NK-92 (cell line): ENCODE results near the gene FOXN1.
"Not testable (repeated sequence)": the region's sequence is repeated elsewhere in the genome, so short reads cannot be mapped to it uniquely, and the experiment has no call there.

Experiments
- DNase-seq: peaks from one replicate; lab custom pipeline; 2025; ENCODE audit not compliant: unreplicated experiment; lab: John Stamatoyannopoulos, UW

Gene FOXN1

GRCh38 chr17:28505986-28506665, at the start of gene FOXN1:
FOXN1 (plus strand) TSS chr17:28506348; CDS start chr17:28523970, 17,622 bp downstream.
- DNase-seq, result no peak

DNA sequence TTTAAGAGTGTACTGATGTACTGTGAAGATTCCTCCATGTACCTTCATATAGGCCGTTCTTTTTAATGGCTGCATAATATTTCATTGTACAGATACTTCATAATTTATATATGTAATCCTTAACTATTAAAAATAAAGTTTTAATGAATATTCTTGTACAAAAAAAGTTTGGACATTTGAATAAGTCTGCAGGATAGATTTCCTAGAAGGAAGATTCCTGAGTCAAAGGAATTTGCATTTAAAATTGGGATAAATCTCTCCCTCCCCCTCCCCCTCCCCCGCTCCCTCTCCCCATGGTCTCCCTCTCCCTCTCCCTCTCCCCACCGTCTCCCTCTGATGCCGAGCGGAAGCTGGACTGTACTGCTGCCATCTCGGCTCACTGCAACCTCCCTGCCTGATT, 48.3 kb upstream of the FOXN1 start:
- DNase-seq, result no peak

GRCh38 chr17:28458881-28459280, 47.3 kb upstream of the FOXN1 start:
- DNase-seq, result not testable (repeated sequence)

DNA sequence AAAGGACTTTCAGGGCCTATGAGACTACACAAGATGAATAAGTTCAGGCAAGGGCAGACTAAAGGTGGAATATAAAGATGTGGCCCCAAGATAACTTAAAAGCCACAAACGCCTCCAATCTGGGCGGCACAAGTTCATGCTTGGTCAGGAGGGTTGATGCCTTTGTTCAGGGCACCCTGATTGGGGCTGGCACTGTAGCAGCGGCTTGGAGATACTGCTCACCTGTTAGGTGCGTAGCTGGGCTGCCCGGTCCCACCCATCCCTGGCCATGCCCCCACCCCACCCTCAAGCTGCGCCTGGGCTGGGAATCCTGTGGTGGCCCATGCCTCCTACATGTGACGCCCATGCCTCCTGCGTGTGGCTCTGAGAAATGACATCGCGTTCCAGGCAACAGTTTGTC, 45.2 kb upstream of the FOXN1 start:
- no peak for DNase-seq

DNA sequence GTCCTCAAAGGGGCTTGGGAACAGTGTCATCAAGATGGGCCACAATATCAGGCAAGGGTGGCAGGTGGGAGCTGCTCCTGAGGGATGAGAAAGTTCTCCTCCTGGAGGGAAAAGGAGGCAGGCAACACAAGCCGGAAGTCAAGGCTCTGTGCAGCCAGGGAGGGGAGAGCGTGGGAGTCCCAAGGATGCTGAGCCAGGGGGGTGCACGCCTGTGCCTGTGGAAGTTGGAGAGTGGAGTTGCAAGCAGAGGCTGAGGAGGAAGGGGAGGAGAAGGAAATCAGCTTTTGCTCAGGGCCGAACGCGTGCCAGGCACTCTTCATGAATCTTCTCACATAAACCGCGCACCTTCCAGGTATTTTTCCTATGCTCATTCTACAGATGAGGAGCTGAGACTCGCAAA, 40.1 kb upstream of the FOXN1 start:
- no peak for DNase-seq

DNA sequence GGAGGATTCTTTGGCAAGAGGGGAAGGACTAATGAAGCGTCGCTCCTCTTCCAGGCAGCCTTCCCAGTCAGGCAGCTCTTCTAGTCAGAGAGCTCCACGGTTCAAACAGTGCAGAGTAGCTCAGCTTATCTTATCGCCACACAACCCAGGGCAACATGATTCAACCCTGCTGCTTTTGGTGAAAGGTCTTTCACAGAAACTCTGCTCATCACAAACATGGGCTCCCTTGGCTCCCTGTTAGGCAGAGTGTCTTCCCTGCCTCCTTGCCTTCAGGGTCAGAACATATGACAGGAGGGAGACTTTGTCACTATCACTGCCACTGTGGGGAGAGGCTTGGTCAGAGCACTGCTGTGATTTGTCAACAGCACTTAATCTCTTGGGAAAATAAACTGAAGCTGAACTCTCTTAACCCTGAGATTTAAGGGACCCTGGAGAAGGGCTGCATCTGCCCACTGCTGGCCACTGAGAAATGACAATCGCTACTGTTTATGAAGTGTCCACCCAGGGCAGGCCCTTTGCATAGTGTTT, 39.6 kb upstream of the FOXN1 start:
- DNase-seq, result no peak

- no peak for DNase-seq
Observed at GRCh38 chr17:28467456-28468025, 38.6 kb upstream of the FOXN1 start.

GRCh38 chr17:28468033-28468735, 38.0 kb upstream of the FOXN1 start:
- DNase-seq, result not testable (repeated sequence)

DNA sequence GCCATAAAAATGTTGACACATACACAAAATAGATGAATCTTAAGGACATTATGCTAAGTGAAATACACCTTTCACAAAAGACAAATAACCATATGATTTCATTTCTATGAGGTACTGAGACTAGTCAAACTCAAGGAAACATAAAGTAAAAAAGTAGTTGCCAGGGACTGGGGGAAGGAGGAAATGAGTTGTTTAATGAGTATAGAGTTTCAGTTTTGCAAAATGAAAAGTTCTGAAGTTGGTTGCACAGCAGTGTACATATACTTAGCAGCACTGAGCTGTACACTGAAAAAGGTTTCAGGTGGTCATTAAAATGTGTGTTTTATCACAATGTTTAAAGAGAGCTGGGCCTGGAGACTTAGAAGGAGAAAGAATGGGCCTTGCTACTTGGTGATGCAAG, 37.4 kb upstream of the FOXN1 start:
- DNase-seq, result no peak

DNA sequence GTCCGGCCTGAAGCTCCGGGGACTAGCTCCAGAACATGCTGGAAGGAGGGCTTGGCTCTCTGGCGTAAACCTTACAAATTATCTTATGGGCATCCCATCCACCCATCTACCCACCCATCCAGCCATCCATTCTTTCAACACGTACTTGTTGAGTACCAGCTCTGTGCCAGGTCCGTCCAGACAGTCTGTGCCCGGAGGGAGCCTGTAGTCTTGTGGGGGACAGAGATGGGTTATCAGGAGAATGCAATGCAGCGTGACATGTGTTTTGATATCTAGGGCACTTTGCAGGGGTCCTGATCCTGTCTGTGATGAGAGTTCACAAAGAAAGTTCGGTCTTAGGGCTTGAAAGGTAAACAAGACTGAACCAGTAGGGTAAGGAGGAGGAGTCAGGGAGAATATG, 36.8 kb upstream of the FOXN1 start:
- DNase-seq, result no peak

GRCh38 chr17:28470266-28470913, 35.8 kb upstream of the FOXN1 start:
- no peak for DNase-seq

DNA sequence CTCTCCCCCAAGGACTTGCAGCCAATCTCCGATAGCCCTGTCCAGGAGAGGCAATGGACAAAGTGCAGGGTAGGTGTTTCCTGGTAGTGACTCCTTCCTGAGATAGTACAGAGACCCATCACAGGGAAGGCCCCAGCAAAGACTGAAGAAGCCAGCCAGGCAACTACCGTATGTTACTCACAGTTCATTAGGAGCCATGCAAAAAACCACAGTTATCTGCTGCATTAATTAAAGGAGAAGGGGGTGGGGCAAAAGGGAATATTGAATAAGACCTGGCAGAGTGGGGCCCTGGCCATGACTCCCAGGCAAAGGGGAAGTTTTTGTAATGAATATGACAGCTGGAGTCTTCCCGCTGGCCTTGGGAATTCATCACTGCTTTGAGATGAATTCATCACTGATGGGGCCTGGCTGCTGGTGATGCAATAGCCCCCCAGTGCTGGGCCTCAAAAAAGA, 35.2 kb upstream of the FOXN1 start:
- no peak for DNase-seq

DNA sequence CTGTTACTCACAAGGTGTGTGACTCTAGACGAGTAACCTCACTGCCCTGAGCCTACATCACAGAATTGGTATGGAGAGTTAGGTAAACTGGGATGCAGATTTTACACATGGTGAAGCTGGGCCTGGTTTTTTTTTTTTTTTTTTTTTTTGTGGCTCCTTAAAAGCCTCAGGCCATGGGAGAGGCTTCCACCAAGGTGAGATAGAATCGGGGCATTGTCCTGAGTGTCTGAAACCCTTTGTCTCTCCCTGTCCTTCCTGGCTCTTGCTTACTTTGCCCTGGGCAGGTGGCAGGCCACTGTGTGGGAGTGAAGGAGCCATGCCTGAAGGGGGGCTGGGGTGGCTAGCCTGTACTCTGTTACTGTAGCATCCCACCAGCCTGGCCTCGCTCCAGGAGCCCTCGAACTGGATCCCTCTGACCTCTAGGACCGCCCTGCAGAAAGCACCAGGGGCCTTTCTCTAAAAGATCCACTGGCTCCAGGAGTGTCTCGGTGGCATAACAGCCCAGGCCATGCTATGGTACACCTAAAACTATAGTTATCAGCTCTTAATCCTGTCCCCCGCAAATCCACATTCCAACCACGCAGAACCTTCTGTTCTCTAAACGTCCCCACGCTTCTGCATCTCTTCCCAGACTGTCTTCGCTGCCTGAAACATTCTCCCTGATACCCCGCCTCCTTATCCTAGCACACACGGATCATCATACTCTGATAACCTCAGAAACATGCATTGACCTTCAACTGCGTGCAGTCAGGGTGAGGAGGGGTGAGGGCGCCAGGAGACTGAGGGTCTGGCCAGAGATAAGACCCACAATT, 34.4 kb upstream of the FOXN1 start:
- DNase-seq, result no peak

- no peak for DNase-seq
Observed at GRCh38 chr17:28472871-28473497, 33.2 kb upstream of the FOXN1 start.

- no peak for DNase-seq
Observed at GRCh38 chr17:28473542-28473941, 32.6 kb upstream of the FOXN1 start, which contains the start of gene SLC13A2. SLC13A2 (plus strand) TSS chr17:28473644; CDS start chr17:28473713, 69 bp downstream.

DNA sequence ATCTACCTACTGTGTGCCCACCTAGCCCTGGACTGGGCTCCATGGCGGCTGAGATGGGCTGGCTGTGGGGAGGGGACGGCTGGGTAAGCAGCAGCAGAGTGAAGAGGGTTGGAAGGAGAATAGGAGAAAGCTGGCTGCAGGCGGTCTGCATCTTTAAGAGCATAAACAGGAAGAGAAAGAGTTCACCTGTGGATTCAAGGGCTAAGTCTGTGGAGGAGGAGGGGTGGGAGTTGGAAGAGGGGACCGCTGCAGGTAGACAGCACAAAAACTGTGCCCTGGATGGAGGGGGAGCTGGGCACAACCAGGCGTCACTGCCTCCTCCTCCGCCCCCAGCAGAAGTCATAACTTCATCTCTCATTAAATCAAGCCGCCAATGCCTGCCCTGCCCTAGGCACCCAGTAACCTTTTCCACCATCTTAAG, 32.0 kb upstream of the FOXN1 start:
- no peak for DNase-seq

- no peak for DNase-seq
Observed at GRCh38 chr17:28475151-28475900, 30.8 kb upstream of the FOXN1 start.

DNA sequence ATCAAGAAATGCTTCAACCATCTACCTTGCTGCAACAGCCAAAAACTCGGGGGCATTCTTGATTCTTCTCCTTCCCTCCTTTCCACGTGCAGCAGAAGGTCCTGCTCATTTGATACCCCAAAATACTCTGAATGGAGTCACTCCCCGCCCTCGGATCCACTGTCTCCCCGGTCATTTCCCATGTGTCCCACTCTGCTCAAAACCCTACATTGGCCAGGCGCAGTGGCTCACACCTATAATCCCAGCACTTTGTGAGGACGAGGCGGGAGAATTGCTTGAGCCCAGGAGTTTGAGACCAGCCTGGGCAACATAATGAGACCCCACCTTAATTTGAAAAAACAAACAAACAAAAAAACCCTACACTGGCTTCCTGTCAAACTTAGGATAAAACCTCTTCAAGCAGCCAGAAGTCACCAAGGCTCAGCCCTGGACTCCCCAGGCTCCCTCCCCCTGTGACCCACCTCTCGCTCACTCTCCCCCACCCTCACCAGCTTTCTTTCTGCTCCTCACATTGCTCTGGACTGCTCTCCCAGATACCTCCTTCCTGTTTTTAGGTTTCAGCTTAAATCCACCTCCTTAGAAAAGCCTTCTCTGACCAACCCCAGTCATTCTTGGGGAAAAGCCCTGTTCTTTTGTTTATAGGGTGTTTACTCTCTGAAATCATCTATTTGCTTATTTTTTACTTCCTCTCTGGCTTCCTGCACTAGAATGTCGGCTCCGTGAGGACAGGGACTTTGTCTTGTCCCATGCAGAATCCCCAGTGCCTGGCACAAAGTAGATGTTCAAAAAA, 29.9 kb upstream of the FOXN1 start:
- no peak for DNase-seq

- DNase-seq, result no peak
Observed at GRCh38 chr17:28477928-28478327, 28.2 kb upstream of the FOXN1 start.
